Neural cell (in vitro differentiated cells): ENCODE measurements around the gene CCNL2. TPM values are rescaled to one million over a fixed set of nuclear protein-coding genes. Genes with fewer than 3 reads are reported as not detected.

Experiments
- H2AFZ ChIP-seq: fragments of 200-600, 300-800 bp; sonication (generic), shearing (Covaris generic); 2 replicates; pipeline ENCODE4 v1.6.0; 2014; ENCODE audit warnings: low read depth, mild to moderate bottlenecking, antibody characterized with exemption, low read length, moderate library complexity
- H3F3A ChIP-seq: fragments of 200-600 bp; shearing (Covaris generic); 2 replicates; pipeline ENCODE4 v1.6.1; 2016; ENCODE audit warnings: mild to moderate bottlenecking, moderate library complexity, mixed read lengths, antibody characterized with exemption, low read length; ENCODE audit not compliant: insufficient read depth, poor library complexity, severe bottlenecking
- H3K27ac ChIP-seq: fragments of 200-600, 300-800 bp; sonication (generic), shearing (Covaris generic); 2 replicates; pipeline ENCODE4 v1.5.1; 2014; ENCODE audit warnings: mild to moderate bottlenecking, low read length, moderate library complexity
- H3K27me3 ChIP-seq: fragments of 300-800, 200-600 bp; sonication (generic), shearing (Covaris generic); 2 replicates; pipeline ENCODE4 v1.6.0; 2014; ENCODE audit warnings: mild to moderate bottlenecking, low read depth, low read length, moderate library complexity; ENCODE audit not compliant: insufficient read depth
- H3K36me3 ChIP-seq: fragments of 300-800, 200-600 bp; sonication (generic), shearing (Covaris generic); 2 replicates; pipeline ENCODE4 v1.5.1; 2014; ENCODE audit warnings: mild to moderate bottlenecking, antibody characterized with exemption, low read length, moderate library complexity; ENCODE audit not compliant: insufficient read depth
- H3K4me2 ChIP-seq: fragments of 300-800, 200-600 bp; sonication (generic), shearing (Covaris generic); 2 replicates; pipeline ENCODE4 v1.6.0; 2014; ENCODE audit warnings: mild to moderate bottlenecking, low read length
- H3K4me3 ChIP-seq: fragments of 300-800, 200-600 bp; sonication (generic), shearing (Covaris generic); 2 replicates; pipeline ENCODE4 v1.5.1; 2014; ENCODE audit warnings: mild to moderate bottlenecking, low read length, moderate library complexity
- H3K79me2 ChIP-seq: fragments of 200-600 bp; shearing (Covaris generic); replicated peaks from 2 replicates; pipeline ENCODE4 v1.6.0; 2014; ENCODE audit warnings: mild to moderate bottlenecking, low read length, moderate library complexity; ENCODE audit not compliant: insufficient read depth
- H3K9ac ChIP-seq: fragments of 300-800, 200-600 bp; sonication (generic), shearing (Covaris generic); 2 replicates; pipeline ENCODE4 v1.6.1; 2016; ENCODE audit warnings: mild to moderate bottlenecking, low read length, mixed read lengths
- H3K9me2 ChIP-seq: fragments of 200-600 bp; shearing (Covaris generic); 2 replicates; pipeline ENCODE4 v1.6.1; 2016; ENCODE audit warnings: mild to moderate bottlenecking, low read length, mixed read lengths; ENCODE audit not compliant: insufficient read depth
- H3K9me3 ChIP-seq: fragments of 200-600, 300-800 bp; sonication (generic), shearing (Covaris generic); 2 replicates; pipeline ENCODE4 v1.6.1; 2016; ENCODE audit warnings: mild to moderate bottlenecking, mixed run types, low read length, moderate library complexity, mixed read lengths
- H4K20me1 ChIP-seq: fragments of 200-600 bp; shearing (Covaris generic); 2 replicates; pipeline ENCODE4 v1.6.1; 2016; ENCODE audit warnings: mild to moderate bottlenecking, mixed run types; ENCODE audit not compliant: insufficient read depth
- EP300 ChIP-seq: fragments of 450-650 bp; conservative IDR thresholded peaks from 2 replicates; pipeline ENCODE4 v1.6.1; 2014; ENCODE audit warnings: antibody characterized with exemption, mild to moderate bottlenecking, moderate library complexity; ENCODE audit not compliant: poor library complexity, severe bottlenecking
- EZH2 ChIP-seq: fragments of 200-600, 300-800 bp; shearing (Covaris generic), sonication (generic); IDR thresholded peaks from 2 replicates; pipeline ENCODE4 v1.6.1; 2014; ENCODE audit warnings: antibody characterized with exemption, low read length, borderline replicate concordance, mild to moderate bottlenecking; ENCODE audit not compliant: insufficient read depth, poor library complexity, severe bottlenecking
- MXI1 ChIP-seq: fragments of 450-650 bp; conservative IDR thresholded peaks from 2 replicates; pipeline ENCODE4 v1.6.1; 2014; ENCODE audit warnings: antibody characterized with exemption, mild to moderate bottlenecking; ENCODE audit not compliant: poor library complexity, severe bottlenecking
- POLR2AphosphoS5 ChIP-seq: IDR thresholded peaks from 2 replicates; pipeline ENCODE4 v1.6.1; 2012
- RAD21 ChIP-seq: fragments of 450-650 bp; conservative IDR thresholded peaks from 2 replicates; pipeline ENCODE4 v1.6.1; 2014; ENCODE audit warnings: antibody characterized with exemption, mild to moderate bottlenecking, moderate library complexity
- SMC3 ChIP-seq: fragments of 450-650 bp; conservative IDR thresholded peaks from 2 replicates; pipeline ENCODE4 v1.6.1; 2014; ENCODE audit warnings: antibody characterized with exemption, mild to moderate bottlenecking, moderate library complexity; ENCODE audit not compliant: poor library complexity
- TAF1 ChIP-seq: IDR thresholded peaks from 2 replicates; pipeline ENCODE4 v1.6.1; 2012; ENCODE audit warnings: low read depth
- polyA plus RNA-seq: library from polyadenylated mRNA; depleted of rRNA; stranded (reverse); fragments of >200 nt; gene quantifications from 2 replicates; pipeline ENCODE4 v1.2.3, GENCODE V29; 2014
- TF ChIP-seq, protein P1 (sequence below): IDR thresholded peaks from 2 replicates; pipeline ENCODE4 v1.6.1; 2012; ENCODE audit warnings: borderline replicate concordance
- TF ChIP-seq, protein P2 (sequence below): fragments of 450-650 bp; IDR thresholded peaks from 2 replicates; pipeline ENCODE4 v1.5.1; 2014; ENCODE audit warnings: antibody characterized with exemption, mild to moderate bottlenecking, moderate library complexity; ENCODE audit not compliant: poor library complexity, severe bottlenecking

Gene CCNL2
- polyA plus RNA-seq, 1 donor from 2014 or later: 696 TPM

DNA sequence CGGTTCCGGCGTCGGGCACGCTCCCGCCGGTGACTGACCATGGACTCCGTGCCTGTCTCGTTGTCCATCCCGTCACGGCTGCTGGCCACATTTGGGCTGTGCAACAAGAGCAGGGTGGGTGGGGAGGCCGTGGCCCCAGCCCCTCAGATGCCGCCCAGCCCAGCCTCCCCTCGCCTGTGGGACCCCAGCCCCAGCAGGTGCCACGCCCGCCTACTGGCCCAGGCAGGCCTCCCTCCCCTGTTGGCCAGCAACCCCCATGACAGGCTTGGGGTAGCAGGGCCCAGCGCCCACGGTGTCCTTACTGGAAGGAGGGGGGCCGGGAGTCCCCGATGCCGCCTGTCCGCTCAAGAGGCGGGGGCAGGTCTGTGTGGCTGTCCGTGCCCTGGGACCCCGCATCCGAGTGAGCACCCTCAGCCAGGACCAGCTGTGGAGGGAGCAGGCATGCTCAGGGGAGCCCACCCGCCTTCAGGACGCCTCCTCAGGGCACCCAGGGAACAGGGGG lies 57.0 kb downstream of the CCNL2 start:
- Histone ChIP-seq H3K4me2 (no peak overlapping the region), H3K4me3 (no peak overlapping the region), H3K79me2 (no peaks in the 10 kb centered on the region), H3K36me3 (no peaks in the 10 kb centered on the region), H3K27me3 (no peaks in the 10 kb centered on the region), H3F3A (no peaks in the 10 kb centered on the region), H3K9ac (no peak overlapping the region), H2AFZ (no peak overlapping the region), H3K27ac (no peak overlapping the region), H4K20me1 (peaks cover 9% of the 10 kb centered on the region), H3K9me3 (no peaks in the 10 kb centered on the region), H3K9me2 (no peaks in the 10 kb centered on the region)
- TF ChIP-seq RAD21: no peak
- TF ChIP-seq EZH2: no peak
- no peak for TF ChIP-seq MXI1
- no peak for TF ChIP-seq TAF1
- no peak for TF ChIP-seq SMC3
- TF ChIP-seq EP300: no peak
- TF ChIP-seq, protein P1, sequence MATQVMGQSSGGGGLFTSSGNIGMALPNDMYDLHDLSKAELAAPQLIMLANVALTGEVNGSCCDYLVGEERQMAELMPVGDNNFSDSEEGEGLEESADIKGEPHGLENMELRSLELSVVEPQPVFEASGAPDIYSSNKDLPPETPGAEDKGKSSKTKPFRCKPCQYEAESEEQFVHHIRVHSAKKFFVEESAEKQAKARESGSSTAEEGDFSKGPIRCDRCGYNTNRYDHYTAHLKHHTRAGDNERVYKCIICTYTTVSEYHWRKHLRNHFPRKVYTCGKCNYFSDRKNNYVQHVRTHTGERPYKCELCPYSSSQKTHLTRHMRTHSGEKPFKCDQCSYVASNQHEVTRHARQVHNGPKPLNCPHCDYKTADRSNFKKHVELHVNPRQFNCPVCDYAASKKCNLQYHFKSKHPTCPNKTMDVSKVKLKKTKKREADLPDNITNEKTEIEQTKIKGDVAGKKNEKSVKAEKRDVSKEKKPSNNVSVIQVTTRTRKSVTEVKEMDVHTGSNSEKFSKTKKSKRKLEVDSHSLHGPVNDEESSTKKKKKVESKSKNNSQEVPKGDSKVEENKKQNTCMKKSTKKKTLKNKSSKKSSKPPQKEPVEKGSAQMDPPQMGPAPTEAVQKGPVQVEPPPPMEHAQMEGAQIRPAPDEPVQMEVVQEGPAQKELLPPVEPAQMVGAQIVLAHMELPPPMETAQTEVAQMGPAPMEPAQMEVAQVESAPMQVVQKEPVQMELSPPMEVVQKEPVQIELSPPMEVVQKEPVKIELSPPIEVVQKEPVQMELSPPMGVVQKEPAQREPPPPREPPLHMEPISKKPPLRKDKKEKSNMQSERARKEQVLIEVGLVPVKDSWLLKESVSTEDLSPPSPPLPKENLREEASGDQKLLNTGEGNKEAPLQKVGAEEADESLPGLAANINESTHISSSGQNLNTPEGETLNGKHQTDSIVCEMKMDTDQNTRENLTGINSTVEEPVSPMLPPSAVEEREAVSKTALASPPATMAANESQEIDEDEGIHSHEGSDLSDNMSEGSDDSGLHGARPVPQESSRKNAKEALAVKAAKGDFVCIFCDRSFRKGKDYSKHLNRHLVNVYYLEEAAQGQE: no peak

DNA sequence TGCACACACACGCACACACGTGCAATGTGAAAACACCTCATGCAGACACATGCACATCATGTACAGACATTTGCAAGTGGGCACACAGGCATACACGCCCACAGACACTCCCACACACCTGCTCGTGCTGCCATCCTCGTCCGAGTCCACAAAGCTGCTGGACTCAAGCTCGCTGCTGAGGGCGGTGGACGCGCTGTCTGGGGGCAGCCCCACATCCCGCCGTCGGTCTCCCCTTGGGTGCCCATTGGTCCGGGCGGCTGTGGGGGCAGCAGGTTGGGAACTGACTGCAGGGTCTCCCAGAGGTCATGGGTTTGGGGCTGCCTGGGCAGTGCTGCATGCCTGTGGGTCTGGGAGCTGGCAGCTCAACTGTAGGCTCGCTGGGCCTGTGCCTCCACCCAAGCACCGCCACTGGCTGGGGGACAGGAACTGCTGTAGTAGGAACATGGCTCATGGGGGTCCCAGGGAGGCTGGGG lies 57.5 kb downstream of the CCNL2 start:
- H3K9me2 ChIP-seq: no peaks in the 10 kb centered on the region
- no peak overlapping the region for H3K27ac ChIP-seq
- no peak overlapping the region for H3K4me2 ChIP-seq
- H2AFZ ChIP-seq: no peak overlapping the region
- no peaks in the 10 kb centered on the region for H3K27me3 ChIP-seq
- peaks cover 9% of the 10 kb centered on the region for H4K20me1 ChIP-seq
- no peaks in the 10 kb centered on the region for H3K36me3 ChIP-seq
- H3K9me3 ChIP-seq: no peaks in the 10 kb centered on the region
- no peak overlapping the region for H3K4me3 ChIP-seq
- H3K79me2 ChIP-seq: no peaks in the 10 kb centered on the region
- no peaks in the 10 kb centered on the region for H3F3A ChIP-seq
- TF ChIP-seq RAD21: no peak
- TF ChIP-seq MXI1: no peak
- TF ChIP-seq SMC3: no peak
- TF ChIP-seq, protein P2, sequence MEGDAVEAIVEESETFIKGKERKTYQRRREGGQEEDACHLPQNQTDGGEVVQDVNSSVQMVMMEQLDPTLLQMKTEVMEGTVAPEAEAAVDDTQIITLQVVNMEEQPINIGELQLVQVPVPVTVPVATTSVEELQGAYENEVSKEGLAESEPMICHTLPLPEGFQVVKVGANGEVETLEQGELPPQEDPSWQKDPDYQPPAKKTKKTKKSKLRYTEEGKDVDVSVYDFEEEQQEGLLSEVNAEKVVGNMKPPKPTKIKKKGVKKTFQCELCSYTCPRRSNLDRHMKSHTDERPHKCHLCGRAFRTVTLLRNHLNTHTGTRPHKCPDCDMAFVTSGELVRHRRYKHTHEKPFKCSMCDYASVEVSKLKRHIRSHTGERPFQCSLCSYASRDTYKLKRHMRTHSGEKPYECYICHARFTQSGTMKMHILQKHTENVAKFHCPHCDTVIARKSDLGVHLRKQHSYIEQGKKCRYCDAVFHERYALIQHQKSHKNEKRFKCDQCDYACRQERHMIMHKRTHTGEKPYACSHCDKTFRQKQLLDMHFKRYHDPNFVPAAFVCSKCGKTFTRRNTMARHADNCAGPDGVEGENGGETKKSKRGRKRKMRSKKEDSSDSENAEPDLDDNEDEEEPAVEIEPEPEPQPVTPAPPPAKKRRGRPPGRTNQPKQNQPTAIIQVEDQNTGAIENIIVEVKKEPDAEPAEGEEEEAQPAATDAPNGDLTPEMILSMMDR: no peak
- no peak for TF ChIP-seq EZH2
- no peak for TF ChIP-seq EP300
- no peak for TF ChIP-seq POLR2AphosphoS5
- TF ChIP-seq TAF1: no peak
- TF ChIP-seq, protein P1: no peak
- H3K9ac ChIP-seq: no peak overlapping the region
